ENCODE results near the gene UQCRFS1.
"Not testable (repeated sequence)": the region's sequence is repeated elsewhere in the genome, so short reads cannot be mapped to it uniquely, and the experiment has no call there.

DNA sequence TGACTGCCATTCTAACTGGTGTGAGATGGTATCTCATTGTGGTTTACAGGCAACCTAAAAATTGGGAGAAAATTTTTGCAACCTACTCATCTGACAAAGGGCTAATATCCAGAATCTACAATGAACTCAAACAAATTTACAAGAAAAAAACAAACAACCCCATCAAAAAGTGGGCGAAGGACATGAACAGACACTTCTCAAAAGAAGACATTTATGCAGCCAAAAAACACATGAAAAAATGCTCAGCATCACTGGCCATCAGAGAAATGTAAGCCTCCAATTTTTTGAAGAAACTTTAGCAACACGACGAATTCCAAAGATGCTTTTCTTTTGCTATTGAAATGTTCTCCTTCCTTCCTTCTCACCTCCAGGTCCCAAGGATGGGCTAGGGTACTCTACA, 1.9 kb downstream of the UQCRFS1 start:
- TF ChIP-seq CTCF (IDR thresholded peaks at IDR 0.05; ENCODE audit: low read length); EZH2 (optimal IDR thresholded peaks at IDR 0.05; ENCODE audit: low read depth, low read length); EZH2phosphoT487 (IDR thresholded peaks at IDR 0.05; ENCODE audit: low read length): not testable (repeated sequence)
